Uterus (tissue), 4 donors: ENCODE results near the gene TNK1. TPM values are rescaled to one million over a fixed set of nuclear protein-coding genes. Genes with fewer than 3 reads are reported as not detected.

ENCODE experiments used
- DNase-seq, 2 donors: peaks; one replicate each; pipeline ENCODE4 v3.0.0-alpha.2; 2019 to 2020
- H3K27ac ChIP-seq, 2 donors: fragments of 200-600 bp; sonication (generic); 1 replicate in 1 of 2; 2 replicates in 1 of 2; pipeline ENCODE4 v1.5.1; 2016 to 2018
- H3K27me3 ChIP-seq, 2 donors: fragments of 200-600 bp; sonication (generic); one replicate each; pipeline ENCODE4 v1.5.1; 2018 to 2019; ENCODE audit warnings: control low read depth in 1 of 2
- H3K36me3 ChIP-seq, 2 donors: fragments of 200-600 bp; sonication (generic); one replicate each; pipeline ENCODE4 v1.5.1; 2019; ENCODE audit warnings: control low read depth in 1 of 2
- H3K4me1 ChIP-seq, 2 donors: fragments of 200-600 bp; sonication (generic); one replicate each; pipeline ENCODE4 v1.5.1; 2018 to 2019; ENCODE audit warnings: control low read depth in 1 of 2
- H3K4me3 ChIP-seq, 2 donors: fragments of 200-600 bp; sonication (generic); 1 replicate in 1 of 2; 2 replicates in 1 of 2; pipeline ENCODE4 v1.5.1; 2018 to 2019; ENCODE audit warnings: mild to moderate bottlenecking in 1 of 2
- H3K9me3 ChIP-seq, 2 donors: fragments of 200-600 bp; sonication (generic); one replicate each; pipeline ENCODE4 v1.5.1; 2019; ENCODE audit warnings: control low read depth in 1 of 2
- POLR2A ChIP-seq, 2 donors: fragments of 450-650 bp; IDR thresholded peaks; one replicate each; pipeline ENCODE4 v1.6.1; 2016; ENCODE audit warnings: antibody characterized with exemption in 2 of 2, mild to moderate bottlenecking in 1 of 2, moderate library complexity in 1 of 2
- intact Hi-C: fragments of 100-400 bp; cut with DNase I; formaldehyde crosslinking; loops from one replicate; pipeline ENCODE4 v1.15.1; 2023; ENCODE audit warnings: low total_unique reads
- total RNA-seq, 4 donors: library from RNA; depleted of rRNA in 3 of 4; stranded (reverse); fragments of >200 nt in 3 of 4; gene quantifications; one replicate each; pipeline versions ENCODE4 v1.1.0 to v1.2.4, GENCODE V29; 2014 to 2023
- TF ChIP-seq, protein P1 (sequence below), 4 experiments: fragments of 200-600 bp in 2 of 4; fragments of 450-650 bp in 2 of 4; sonication (generic) in 2 of 4; IDR thresholded peaks; one replicate each; pipeline ENCODE4 v1.5.1; 2016 to 2019; ENCODE audit warnings: antibody characterized with exemption in 4 of 4, mild to moderate bottlenecking in 2 of 4, moderate library complexity in 1 of 4
- donor health status: DM: yes; HTN: yes; CAD: no.

TNK1 gene
- total RNA-seq, 4 donors from 2014 or later = 0.26 to 9.2 (median 1.8) TPM

DNA sequence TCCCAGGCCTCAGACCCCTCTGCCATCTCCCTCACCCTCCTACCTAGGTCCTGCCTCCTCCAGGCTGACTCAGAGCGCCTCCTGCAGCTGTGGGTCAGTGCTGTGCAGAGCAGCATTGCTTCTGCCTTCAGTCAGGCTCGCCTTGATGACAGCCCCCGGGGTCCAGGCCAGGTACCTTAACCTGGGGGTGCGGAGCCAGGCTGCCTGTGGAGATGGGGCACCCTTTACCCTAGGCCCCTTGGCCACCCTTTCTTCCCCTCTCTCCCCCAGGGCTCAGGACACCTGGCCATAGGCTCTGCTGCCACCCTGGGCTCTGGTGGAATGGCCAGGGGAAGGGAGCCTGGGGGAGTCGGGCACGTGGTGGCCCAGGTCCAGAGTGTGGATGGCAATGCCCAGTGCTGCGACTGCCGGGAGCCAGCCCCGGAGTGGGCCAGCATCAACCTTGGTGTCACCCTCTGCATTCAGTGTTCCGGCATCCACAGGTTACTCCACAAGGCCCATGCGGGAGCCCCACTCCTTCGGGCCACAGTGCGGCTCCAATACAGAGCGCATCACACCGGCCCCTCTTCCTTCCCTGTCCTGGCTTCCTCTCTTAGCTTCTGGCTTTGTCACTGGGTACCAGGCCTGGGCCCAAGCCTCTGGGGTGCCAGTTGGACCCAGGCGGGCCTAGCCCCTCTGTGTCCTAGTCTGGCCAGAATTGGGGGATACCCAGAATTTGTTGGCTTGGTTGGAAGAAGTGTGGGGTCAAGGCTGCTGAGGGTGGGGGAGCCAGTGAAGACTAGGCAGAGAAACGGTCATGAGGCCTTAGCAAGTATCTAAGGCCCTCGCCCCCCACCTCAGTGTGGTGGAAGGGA lies 33.9 kb upstream of the TNK1 start:
- DNase-seq = no peak
- Histone ChIP-seq H3K27ac (no peak overlapping the region), H3K4me1 (no peaks in the 10 kb centered on the region), H3K27me3 (no peaks in the 10 kb centered on the region), H3K9me3 (no peaks in the 10 kb centered on the region), H3K36me3 (no peaks in the 10 kb centered on the region), H3K4me3 (no peak overlapping the region)
- TF ChIP-seq, protein P1, sequence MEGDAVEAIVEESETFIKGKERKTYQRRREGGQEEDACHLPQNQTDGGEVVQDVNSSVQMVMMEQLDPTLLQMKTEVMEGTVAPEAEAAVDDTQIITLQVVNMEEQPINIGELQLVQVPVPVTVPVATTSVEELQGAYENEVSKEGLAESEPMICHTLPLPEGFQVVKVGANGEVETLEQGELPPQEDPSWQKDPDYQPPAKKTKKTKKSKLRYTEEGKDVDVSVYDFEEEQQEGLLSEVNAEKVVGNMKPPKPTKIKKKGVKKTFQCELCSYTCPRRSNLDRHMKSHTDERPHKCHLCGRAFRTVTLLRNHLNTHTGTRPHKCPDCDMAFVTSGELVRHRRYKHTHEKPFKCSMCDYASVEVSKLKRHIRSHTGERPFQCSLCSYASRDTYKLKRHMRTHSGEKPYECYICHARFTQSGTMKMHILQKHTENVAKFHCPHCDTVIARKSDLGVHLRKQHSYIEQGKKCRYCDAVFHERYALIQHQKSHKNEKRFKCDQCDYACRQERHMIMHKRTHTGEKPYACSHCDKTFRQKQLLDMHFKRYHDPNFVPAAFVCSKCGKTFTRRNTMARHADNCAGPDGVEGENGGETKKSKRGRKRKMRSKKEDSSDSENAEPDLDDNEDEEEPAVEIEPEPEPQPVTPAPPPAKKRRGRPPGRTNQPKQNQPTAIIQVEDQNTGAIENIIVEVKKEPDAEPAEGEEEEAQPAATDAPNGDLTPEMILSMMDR (IDR thresholded peaks at IDR 0.05) = no peak
- no peak for TF ChIP-seq POLR2A (IDR thresholded peaks at IDR 0.05)
- intact Hi-C loops = no loop called here

DNA sequence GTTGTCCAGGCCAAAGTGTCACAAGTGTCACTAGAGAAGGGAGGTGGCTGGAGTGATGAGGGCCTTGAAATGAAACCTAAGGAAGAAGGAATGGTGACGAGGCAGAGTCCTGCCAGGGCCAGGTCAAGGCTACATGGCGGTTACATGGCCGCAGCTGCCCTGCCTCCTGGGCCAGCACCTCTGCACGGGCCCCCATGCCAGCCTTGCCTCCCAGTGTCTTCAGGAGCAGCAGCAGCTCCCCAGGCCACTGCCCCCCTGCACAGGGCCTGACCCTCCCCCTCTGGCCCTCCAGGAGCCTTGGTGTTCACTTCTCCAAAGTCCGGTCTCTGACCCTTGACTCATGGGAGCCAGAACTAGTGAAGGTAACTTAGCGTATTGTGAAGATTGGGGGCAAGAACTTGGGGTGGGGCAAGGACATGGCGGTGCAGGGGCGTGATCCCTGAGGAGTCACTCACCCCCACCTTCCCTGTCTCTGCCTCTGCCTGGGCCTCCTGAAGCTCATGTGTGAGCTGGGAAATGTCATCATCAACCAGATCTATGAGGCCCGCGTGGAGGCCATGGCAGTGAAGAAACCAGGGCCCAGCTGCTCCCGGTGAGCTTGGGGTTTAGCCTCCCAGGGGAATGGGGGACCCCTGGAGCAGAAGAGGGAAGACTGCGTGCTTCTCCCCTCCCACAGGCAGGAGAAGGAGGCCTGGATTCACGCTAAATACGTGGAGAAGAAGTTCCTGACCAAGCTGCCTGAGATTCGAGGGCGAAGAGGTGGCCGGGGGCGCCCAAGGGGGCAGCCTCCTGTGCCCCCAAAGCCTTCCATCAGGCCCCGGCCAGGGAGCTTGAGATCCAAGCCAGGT lies 33.0 kb upstream of the TNK1 start:
- H3K4me1 ChIP-seq = peaks cover 0 to 2% of the 10 kb centered on the region in 2 donors
- no peaks in the 10 kb centered on the region for H3K36me3 ChIP-seq
- no peaks in the 10 kb centered on the region for H3K9me3 ChIP-seq
- intact Hi-C loops = no loop called here
- no peaks in the 10 kb centered on the region for H3K27me3 ChIP-seq
- H3K4me3 ChIP-seq = no peak overlapping the region
- TF ChIP-seq, protein P1 (IDR thresholded peaks at IDR 0.05) = no peak
- TF ChIP-seq POLR2A (IDR thresholded peaks at IDR 0.05) = no peak
- peak overlapping the region in 1 of 2 donors; percentile 95 for H3K27ac ChIP-seq
- DNase-seq = no peak

DNA sequence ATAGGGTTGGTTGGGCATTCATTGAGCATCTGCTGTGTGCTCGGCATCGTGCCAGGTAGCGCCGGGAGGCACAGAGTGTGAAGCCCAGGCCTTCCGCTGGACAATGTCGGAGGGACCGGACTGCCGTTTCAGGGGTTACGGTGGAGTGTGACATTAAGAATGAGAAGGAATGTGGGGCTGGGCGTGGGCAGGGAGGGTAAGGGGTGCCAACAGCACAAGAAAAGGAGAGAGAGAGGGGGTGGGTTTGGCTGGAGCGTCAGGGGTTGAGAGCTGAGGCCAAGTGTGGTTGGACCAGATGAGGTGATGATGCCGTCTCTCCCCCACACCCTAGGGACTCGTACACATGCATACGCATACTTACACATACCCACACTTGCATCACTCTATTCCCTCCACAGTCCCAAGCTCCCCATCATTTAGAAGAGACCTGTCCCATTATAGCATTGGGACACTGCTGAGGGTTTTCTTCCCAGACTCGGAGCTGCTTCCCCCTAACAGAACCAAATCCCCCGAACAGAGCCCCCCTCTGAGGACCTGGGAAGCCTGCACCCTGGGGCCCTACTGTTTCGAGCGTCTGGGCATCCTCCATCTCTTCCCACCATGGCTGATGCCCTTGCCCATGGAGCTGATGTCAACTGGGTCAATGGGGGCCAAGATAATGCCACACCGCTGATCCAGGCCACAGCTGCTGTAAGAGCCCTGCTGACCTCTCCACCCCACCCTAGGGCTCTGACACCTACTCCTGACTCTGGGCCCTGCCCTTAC lies 32.2 kb upstream of the TNK1 start:
- Histone ChIP-seq H3K9me3 (no peaks in the 10 kb centered on the region), H3K36me3 (no peaks in the 10 kb centered on the region), H3K27me3 (no peaks in the 10 kb centered on the region), H3K4me3 (no peak overlapping the region), H3K4me1 (peaks cover 0 to 8% of the 10 kb centered on the region in 2 donors), H3K27ac (peak overlapping the region in 1 of 2 donors; percentile 95)
- intact Hi-C loops = no loop called here
- no peak for TF ChIP-seq POLR2A (IDR thresholded peaks at IDR 0.05)
- TF ChIP-seq, protein P1 (IDR thresholded peaks at IDR 0.05) = no peak
- no peak for DNase-seq

DNA sequence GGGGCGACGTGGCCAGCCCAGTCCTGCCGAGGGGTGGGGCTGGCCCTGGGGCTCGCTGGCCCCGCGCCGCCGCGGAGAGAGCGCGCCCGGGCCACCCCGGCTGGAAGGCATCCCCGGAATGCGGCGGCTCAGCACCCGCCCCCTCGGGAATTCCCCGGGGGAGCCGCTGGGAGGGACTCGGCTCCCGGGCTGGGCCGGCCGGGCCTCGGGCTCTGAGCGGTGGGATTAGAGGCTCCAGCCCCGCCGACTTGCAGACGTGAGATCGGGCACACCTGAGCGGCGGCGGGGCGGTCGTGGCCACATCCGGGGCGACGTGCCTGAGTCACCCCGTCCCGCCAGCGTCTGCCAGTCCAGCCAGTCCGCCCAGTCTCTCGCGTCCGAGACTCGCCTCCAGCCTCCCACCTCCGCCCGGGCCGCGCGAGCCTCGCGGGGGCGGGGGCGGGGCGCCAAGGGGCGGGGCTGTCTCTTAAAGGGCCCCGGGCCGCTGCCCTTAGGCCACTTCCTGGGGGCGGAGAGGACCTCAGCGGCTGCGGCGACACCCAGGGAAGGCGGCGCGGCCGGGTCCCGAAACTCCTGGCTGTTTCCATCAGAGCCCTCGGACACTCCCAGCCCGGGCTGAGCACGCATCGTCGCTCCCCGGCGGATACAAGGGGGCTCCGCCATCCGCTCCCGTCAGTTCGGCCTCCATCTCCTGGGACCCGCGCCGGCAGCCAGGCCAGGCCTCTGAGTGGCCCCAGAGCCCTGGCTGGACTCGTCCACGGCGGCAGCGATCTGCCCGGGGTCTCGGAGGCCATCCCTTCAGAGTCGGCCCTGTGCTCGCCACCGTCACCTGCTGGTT lies 29.0 kb upstream of the TNK1 start, which contains the start of gene KCTD11:
TSS of gene KCTD11 (plus strand) at position 498 of the 838 bp plus-strand sequence.
- DNase-seq = peak; percentile 88 to 93
- TF ChIP-seq, protein P1 (IDR thresholded peaks at IDR 0.05) = peak in 2 of 4 experiments; percentile 41 to 55
- peak; percentile 19 to 65 for TF ChIP-seq POLR2A (IDR thresholded peaks at IDR 0.05)
- peaks cover 0 to 8% of the 10 kb centered on the region in 2 donors for H3K4me1 ChIP-seq
- no peaks in the 10 kb centered on the region for H3K36me3 ChIP-seq
- H3K27ac ChIP-seq = peak within 1 kb of the TSS; percentile 95 to 97
- no peaks in the 10 kb centered on the region for H3K27me3 ChIP-seq
- intact Hi-C loops = loop anchor here (10.0 kb wide), 1 partner anchor 233 kb away; the partner anchor contains the start of gene MPDU1
- H3K9me3 ChIP-seq = no peaks in the 10 kb centered on the region
- peak within 1 kb of the TSS; percentile 76 to 97 for H3K4me3 ChIP-seq
